A673 (cell line): ENCODE measurements around the gene ANAPC15. TPM values are rescaled to one million over a fixed set of nuclear protein-coding genes. Genes with fewer than 3 reads are reported as not detected.

Source experiments
- BruUV-seq: library from RNA; stranded (reverse); fragments of 400-500 nt; replicated peaks from 2 replicates; lab custom pipeline; 2021; lab: Mats Ljungman, UMichigan
- CTCF ChIA-PET: fragments of 300-600 bp; sonication (Branson Sonifier 250); formaldehyde crosslinking; loops from one replicate; lab custom pipeline; 2022; ENCODE audit warnings: antibody characterized with exemption; lab: Charles Lee
- POLR2A ChIA-PET: fragments of 300-600 bp; sonication (Branson Sonifier 250); formaldehyde crosslinking; loops from one replicate; lab custom pipeline; 2022; ENCODE audit warnings: antibody characterized with exemption; ENCODE audit not compliant: low non-redundant PET; lab: Charles Lee
- DNase-seq: peaks from one replicate; pipeline ENCODE4 v3.0.0-alpha.2; 2015; ENCODE audit warnings: low spot score
- H3K27ac ChIP-seq: fragments of 200-600 bp; sonication (generic); 2 replicates; pipeline ENCODE4 v1.5.1; 2016; ENCODE audit warnings: mixed run types, low read depth, mild to moderate bottlenecking, mixed read lengths, antibody characterized with exemption, low read length; ENCODE audit not compliant: poor library complexity, severe bottlenecking
- H3K27me3 ChIP-seq: fragments of 200-600 bp; sonication (generic); replicated peaks from 2 replicates; pipeline ENCODE4 v1.6.1; 2017; ENCODE audit warnings: mixed run types, low read depth, mild to moderate bottlenecking, mixed read lengths, antibody characterized with exemption, low read length; ENCODE audit not compliant: insufficient read depth, poor library complexity
- H3K36me3 ChIP-seq: fragments of 200-600 bp; sonication (generic); 2 replicates; pipeline ENCODE4 v1.6.1; 2016; ENCODE audit warnings: mixed run types, mild to moderate bottlenecking, mixed read lengths, antibody characterized with exemption, low read length; ENCODE audit not compliant: insufficient read depth, poor library complexity, severe bottlenecking
- H3K4me1 ChIP-seq: fragments of 200-600 bp; sonication (generic); 2 replicates; pipeline ENCODE4 v1.6.1; 2017; ENCODE audit warnings: mixed run types, mild to moderate bottlenecking, mixed read lengths, antibody characterized with exemption, low read length; ENCODE audit not compliant: insufficient read depth, poor library complexity, severe bottlenecking
- H3K4me3 ChIP-seq: fragments of 200-600 bp; sonication (generic); 2 replicates; pipeline ENCODE4 v1.5.1; 2016; ENCODE audit warnings: low read depth, mixed run types, mild to moderate bottlenecking, mixed read lengths, low read length; ENCODE audit not compliant: poor library complexity, severe bottlenecking
- H3K9me3 ChIP-seq: fragments of 200-600 bp; sonication (generic); 2 replicates; pipeline ENCODE4 v1.6.1; 2016; ENCODE audit warnings: mixed run types, low read depth, mild to moderate bottlenecking, mixed read lengths, antibody characterized with exemption, low read length; ENCODE audit not compliant: poor library complexity, severe bottlenecking
- EZH2 ChIP-seq: fragments of 200-600 bp; sonication (generic); IDR thresholded peaks from 2 replicates; pipeline ENCODE4 v1.6.1; 2017; ENCODE audit warnings: borderline replicate concordance, low read depth, mild to moderate bottlenecking, mixed read lengths, antibody characterized with exemption, low read length; ENCODE audit not compliant: poor library complexity, severe bottlenecking
- intact Hi-C: fragments of 100-400 bp; cut with micrococcal nuclease; formaldehyde crosslinking; loops from one replicate; pipeline ENCODE4 v1.10.0; 2022; ENCODE audit not compliant: unreplicated experiment
- total RNA-seq: library from RNA; stranded (reverse); gene quantifications from 2 replicates; pipeline ENCODE4 v1.2.3, GENCODE V29; 2021
- TF ChIP-seq, protein P1 (sequence below): fragments of 300-800, 200-600 bp; sonication (generic); conservative IDR thresholded peaks from 2 replicates; pipeline ENCODE4 v1.5.1; 2017; ENCODE audit warnings: low read depth, mild to moderate bottlenecking, antibody characterized with exemption, low read length, moderate library complexity, mixed read lengths

Gene ANAPC15
- total RNA-seq, 1 experiment from 2014 or later, result 57.2 TPM

DNA sequence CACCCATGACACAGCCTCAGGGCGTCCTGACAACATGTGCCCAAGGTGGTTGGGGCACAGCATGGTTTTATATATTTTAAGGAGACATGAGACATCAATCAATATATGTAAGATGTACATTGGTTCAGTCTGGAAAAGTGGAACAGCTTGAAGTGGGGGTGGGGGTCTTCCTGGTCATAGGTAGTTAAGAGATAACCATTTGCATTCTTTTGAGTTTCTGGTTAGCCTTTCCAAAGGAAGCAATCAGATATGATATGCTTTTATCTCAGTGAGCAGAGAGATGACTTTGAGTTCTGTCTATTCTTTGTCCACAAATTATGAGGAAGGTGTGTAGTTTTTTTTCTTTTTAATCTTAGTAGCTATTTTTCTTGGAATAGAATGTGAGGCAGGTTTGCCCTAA, 10.1 kb upstream of the ANAPC15 start:
- no TSS peak for BruUV-seq
- H3K4me3 ChIP-seq, result no peak overlapping the region

DNA sequence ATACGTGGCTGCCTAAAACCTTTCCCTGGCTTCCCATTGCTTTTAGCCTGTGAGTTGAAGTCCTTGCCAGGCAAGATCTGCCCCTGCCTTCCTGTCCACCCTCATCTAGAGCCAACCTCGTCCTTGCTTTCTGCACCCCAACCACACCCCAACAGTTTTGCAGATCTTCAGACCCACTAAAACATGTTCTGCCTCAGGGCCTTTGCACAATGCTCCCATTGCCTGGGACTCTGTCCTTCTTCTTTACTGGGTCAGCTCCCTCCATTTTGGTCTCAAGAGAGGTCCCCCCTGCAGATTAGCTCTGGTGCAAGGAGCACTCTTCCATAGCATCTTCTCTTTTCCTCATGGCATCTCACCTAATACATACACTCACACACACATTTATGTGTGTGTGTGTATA, 8.4 kb upstream of the ANAPC15 start:
- Histone ChIP-seq H3K27me3 (no peaks in the 10 kb centered on the region), H3K4me3 (no peak overlapping the region), H3K4me1 (no peaks in the 10 kb centered on the region), H3K9me3 (no peaks in the 10 kb centered on the region), H3K27ac (no peak overlapping the region), H3K36me3 (no peaks in the 10 kb centered on the region)
- no peak for DNase-seq
- intact Hi-C loops, result no loop called here
- ChIA-PET CTCF (no interaction called here), POLR2A (no interaction called here)
- TF ChIP-seq EZH2, result no peak
- TF ChIP-seq, protein P1, sequence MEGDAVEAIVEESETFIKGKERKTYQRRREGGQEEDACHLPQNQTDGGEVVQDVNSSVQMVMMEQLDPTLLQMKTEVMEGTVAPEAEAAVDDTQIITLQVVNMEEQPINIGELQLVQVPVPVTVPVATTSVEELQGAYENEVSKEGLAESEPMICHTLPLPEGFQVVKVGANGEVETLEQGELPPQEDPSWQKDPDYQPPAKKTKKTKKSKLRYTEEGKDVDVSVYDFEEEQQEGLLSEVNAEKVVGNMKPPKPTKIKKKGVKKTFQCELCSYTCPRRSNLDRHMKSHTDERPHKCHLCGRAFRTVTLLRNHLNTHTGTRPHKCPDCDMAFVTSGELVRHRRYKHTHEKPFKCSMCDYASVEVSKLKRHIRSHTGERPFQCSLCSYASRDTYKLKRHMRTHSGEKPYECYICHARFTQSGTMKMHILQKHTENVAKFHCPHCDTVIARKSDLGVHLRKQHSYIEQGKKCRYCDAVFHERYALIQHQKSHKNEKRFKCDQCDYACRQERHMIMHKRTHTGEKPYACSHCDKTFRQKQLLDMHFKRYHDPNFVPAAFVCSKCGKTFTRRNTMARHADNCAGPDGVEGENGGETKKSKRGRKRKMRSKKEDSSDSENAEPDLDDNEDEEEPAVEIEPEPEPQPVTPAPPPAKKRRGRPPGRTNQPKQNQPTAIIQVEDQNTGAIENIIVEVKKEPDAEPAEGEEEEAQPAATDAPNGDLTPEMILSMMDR, result no peak
- BruUV-seq, result no TSS peak

More for the DNA sequence above, 10.1 kb upstream of the ANAPC15 start:
- no peaks in the 10 kb centered on the region for H3K36me3 ChIP-seq
- peaks cover 6% of the 10 kb centered on the region for H3K9me3 ChIP-seq
- intact Hi-C loops, result no loop called here
- POLR2A ChIA-PET, result no interaction called here
- TF ChIP-seq, protein P1, result no peak
- no peak for TF ChIP-seq EZH2
- CTCF ChIA-PET, result no interaction called here
- H3K27me3 ChIP-seq, result no peaks in the 10 kb centered on the region
- H3K27ac ChIP-seq, result no peak overlapping the region
- no peak for DNase-seq
- no peaks in the 10 kb centered on the region for H3K4me1 ChIP-seq

DNA sequence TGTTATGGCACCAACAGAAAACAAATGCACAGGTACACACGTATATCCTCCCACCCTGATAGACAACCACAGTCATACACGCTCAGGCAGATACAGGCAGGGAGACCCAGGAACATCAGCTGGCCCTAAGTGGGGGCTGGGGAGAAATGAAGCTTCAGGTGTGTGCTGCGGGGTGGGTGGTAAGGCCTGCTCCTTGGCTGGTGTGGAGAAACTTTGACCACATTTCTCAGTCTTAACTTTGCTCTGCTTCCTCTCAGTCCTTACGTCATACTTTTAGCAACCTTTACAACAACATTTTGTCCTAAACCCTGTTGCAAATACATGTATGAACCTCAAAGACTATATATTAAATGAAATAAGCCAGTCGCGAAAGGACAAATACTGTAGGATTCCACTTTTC, 6.7 kb upstream of the ANAPC15 start:
- no TSS peak for BruUV-seq
- no peak for TF ChIP-seq EZH2
- TF ChIP-seq, protein P1, result no peak
- no peak overlapping the region for H3K27ac ChIP-seq
- no peaks in the 10 kb centered on the region for H3K9me3 ChIP-seq
- DNase-seq, result no peak
- intact Hi-C loops, result no loop called here
- H3K36me3 ChIP-seq, result no peaks in the 10 kb centered on the region
- ChIA-PET CTCF (interaction anchor here (0.7 kb wide), 1 partner anchor 26 kb away, joined by 3 read pairs; no protein-coding TSS in a partner anchor), POLR2A (interaction anchor here (1.2 kb wide), 1 partner anchor 40 kb away, joined by 3 read pairs; no protein-coding TSS in a partner anchor)
- no peaks in the 10 kb centered on the region for H3K4me1 ChIP-seq
- H3K4me3 ChIP-seq, result no peak overlapping the region
- H3K27me3 ChIP-seq, result no peaks in the 10 kb centered on the region
